ENCODE measurements around the gene BMP10. TPM values are rescaled to one million over a fixed set of nuclear protein-coding genes. Genes with fewer than 3 reads are reported as not detected.

Gene BMP10
- total RNA-seq, 2 donors from 2014 or later = not detected

- intact Hi-C loops (cut with DNase I) = loop anchor here (10.0 kb wide), 1 partner anchor 451 kb away; the partner anchor contains the start of genes APLF and FBXO48
- DNase-seq = no peak
- Histone ChIP-seq H3K4me1 (no peaks in the 10 kb centered on the region), H3K9ac (ENCODE audit: low read depth in 2 of 2, low read length in 2 of 2) (no peak overlapping the region), H3K9me3 (no peaks in the 10 kb centered on the region), H3K27ac (no peak overlapping the region), H3K27me3 (no peaks in the 10 kb centered on the region), H3K4me3 (no peak overlapping the region), H3K36me3 (no peaks in the 10 kb centered on the region)
- no peak for TF ChIP-seq CTCF (IDR thresholded peaks at IDR 0.05)
These were observed 44.2 kb upstream of the BMP10 start for GRCh38 chr2:68915393-68915792.

DNA sequence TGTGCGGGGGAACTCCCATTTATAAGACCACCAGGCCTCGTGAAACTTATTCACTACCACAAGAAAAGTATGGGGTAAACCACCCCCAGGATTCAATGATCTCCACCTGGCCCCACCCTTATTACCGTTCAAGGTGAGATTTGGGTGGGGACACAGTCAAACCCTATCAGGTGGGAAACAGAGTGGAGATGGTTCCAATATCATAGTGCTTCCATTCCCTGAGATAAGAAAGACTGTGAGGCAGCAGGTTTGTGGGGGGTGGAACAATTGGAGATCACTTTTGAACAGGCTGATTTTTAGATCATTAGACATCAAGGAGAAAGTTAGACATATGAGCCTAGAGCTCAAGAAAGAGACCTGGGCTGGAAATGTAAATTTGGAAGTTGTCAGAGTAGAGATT lies 42.2 kb upstream of the BMP10 start:
- Histone ChIP-seq H3K27ac (no peak overlapping the region), H3K36me3 (no peaks in the 10 kb centered on the region), H3K9ac (ENCODE audit: low read depth in 2 of 2, low read length in 2 of 2) (no peak overlapping the region), H3K4me1 (no peaks in the 10 kb centered on the region), H3K9me3 (no peaks in the 10 kb centered on the region), H3K27me3 (no peaks in the 10 kb centered on the region), H3K4me3 (no peak overlapping the region)
- no peak for DNase-seq
- intact Hi-C loops (cut with DNase I) = loop anchor here (5.0 to 10.0 kb wide), 2 partner anchors 76 to 449 kb away; partner anchors contain the start of genes APLF and FBXO48
- no peak for TF ChIP-seq CTCF (IDR thresholded peaks at IDR 0.05)

DNA sequence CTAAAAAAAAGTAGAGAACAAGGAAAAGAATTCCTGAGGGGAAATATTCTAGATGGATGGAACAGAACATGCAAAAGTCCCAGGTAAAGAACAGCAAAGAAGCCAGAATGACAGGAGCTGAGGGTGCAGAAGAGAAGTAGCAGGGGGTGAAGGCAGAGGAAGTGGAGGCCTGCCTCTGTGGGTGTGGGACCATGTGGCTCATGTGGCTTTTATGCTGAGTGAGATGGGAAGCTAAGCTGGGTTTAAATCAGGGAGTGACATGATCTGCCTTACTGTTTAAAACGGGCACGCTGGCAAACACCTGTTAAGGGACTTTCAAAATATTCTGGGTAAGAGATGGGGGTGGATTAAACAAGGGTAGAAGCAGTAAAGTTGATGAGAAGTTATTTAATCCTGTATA lies 41.5 kb upstream of the BMP10 start:
- peaks cover 3% of the 10 kb centered on the region for H3K4me1 ChIP-seq
- no peaks in the 10 kb centered on the region for H3K9me3 ChIP-seq
- no peak overlapping the region for H3K9ac ChIP-seq (ENCODE audit: low read depth in 2 of 2, low read length in 2 of 2)
- H3K4me3 ChIP-seq = no peak overlapping the region
- no peaks in the 10 kb centered on the region for H3K27me3 ChIP-seq
- DNase-seq = no peak
- intact Hi-C loops (cut with DNase I) = loop anchor here (5.0 to 10.0 kb wide), 2 partner anchors 75 to 448 kb away; partner anchors contain the start of genes APLF and FBXO48
- no peaks in the 10 kb centered on the region for H3K36me3 ChIP-seq
- H3K27ac ChIP-seq = no peak overlapping the region
- no peak for TF ChIP-seq CTCF (IDR thresholded peaks at IDR 0.05)

- Histone ChIP-seq H3K27me3 (no peaks in the 10 kb centered on the region), H3K9me3 (no peaks in the 10 kb centered on the region), H3K4me1 (peaks cover 3% of the 10 kb centered on the region), H3K4me3 (no peak overlapping the region), H3K27ac (no peak overlapping the region), H3K9ac (ENCODE audit: low read depth in 2 of 2, low read length in 2 of 2) (no peak overlapping the region), H3K36me3 (no peaks in the 10 kb centered on the region)
- TF ChIP-seq CTCF (IDR thresholded peaks at IDR 0.05) = no peak
- intact Hi-C loops (cut with DNase I) = loop anchor here (5.0 to 10.0 kb wide), 2 partner anchors 75 to 447 kb away; partner anchors contain the start of genes APLF and FBXO48
- no peak for DNase-seq
These were observed 40.9 kb upstream of the BMP10 start for GRCh38 chr2:68912111-68912510.

DNA sequence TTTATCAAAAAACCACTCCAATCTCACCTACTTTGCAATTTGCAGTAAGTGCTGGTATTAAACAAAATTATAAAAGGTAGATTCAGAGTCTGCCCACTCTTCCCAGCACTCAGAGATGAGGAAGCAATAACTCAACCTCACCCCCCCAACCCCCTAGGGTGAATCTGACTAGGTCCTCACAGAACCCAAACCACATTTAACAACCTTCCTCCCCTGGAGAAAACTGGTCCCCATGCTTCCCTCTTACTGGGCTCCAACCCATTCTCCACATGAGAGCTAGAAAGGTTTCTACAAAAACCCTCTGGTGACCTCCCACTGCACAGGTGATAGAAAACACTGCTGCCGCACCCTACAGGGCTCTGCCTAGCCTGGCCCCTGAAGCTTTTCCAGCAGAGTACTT lies 40.5 kb upstream of the BMP10 start:
- no peak for DNase-seq
- Histone ChIP-seq H3K4me3 (no peak overlapping the region), H3K4me1 (peaks cover 3% of the 10 kb centered on the region), H3K36me3 (no peaks in the 10 kb centered on the region), H3K27me3 (no peaks in the 10 kb centered on the region), H3K9ac (ENCODE audit: low read depth in 2 of 2, low read length in 2 of 2) (no peak overlapping the region), H3K9me3 (no peaks in the 10 kb centered on the region), H3K27ac (no peak overlapping the region)
- no peak for TF ChIP-seq CTCF (IDR thresholded peaks at IDR 0.05)
- intact Hi-C loops (cut with DNase I) = loop anchor here (5.0 to 10.0 kb wide), 2 partner anchors 74 to 447 kb away; partner anchors contain the start of genes APLF and FBXO48
